Measurements from ENCODE around the gene SEMA6C.

The SEMA6C gene

DNA sequence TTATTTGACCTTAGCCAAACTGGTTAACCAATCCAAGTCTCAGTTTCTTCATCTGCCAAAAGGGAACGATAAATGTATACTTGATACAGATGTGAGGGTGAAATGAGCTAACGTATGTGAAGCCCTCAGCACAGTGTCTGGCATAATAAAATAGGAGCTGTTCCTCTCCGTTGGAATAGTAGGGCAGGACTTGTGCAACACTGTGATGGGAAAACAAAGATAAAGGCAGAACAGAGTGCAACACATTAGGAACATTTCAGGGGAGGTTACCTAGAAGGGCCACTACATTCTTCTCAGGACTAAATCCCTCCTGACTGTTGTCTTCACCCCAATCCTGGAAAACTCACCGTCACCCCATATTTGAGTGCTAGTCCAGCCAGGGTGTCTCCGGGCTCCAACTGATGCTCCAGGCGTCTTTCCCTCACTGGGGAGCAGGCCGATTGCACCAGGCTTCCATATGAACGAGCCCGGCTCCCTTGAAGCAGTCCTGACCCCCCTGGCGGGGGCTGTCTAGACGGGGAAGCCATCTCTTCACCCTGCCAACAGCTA lies 18.4 kb upstream of the SEMA6C start:
- no peak for TF ChIP-seq ZNF70 (CRISPR knock-in tag; IDR thresholded peaks at IDR 0.05)
- no peak for TF ChIP-seq CSDC2 (CRISPR knock-in tag; IDR thresholded peaks at IDR 0.05)
- no peak for TF ChIP-seq BACH2 (CRISPR knock-in tag; IDR thresholded peaks at IDR 0.05; ENCODE audit: borderline replicate concordance)
- TF ChIP-seq ESRRG (CRISPR knock-in tag; IDR thresholded peaks at IDR 0.05), result no peak
- no peak for TF ChIP-seq OSR1 (CRISPR knock-in tag; IDR thresholded peaks at IDR 0.05)
- TF ChIP-seq ZFP3 (CRISPR knock-in tag; IDR thresholded peaks at IDR 0.05), result no peak
- TF ChIP-seq, protein P1, sequence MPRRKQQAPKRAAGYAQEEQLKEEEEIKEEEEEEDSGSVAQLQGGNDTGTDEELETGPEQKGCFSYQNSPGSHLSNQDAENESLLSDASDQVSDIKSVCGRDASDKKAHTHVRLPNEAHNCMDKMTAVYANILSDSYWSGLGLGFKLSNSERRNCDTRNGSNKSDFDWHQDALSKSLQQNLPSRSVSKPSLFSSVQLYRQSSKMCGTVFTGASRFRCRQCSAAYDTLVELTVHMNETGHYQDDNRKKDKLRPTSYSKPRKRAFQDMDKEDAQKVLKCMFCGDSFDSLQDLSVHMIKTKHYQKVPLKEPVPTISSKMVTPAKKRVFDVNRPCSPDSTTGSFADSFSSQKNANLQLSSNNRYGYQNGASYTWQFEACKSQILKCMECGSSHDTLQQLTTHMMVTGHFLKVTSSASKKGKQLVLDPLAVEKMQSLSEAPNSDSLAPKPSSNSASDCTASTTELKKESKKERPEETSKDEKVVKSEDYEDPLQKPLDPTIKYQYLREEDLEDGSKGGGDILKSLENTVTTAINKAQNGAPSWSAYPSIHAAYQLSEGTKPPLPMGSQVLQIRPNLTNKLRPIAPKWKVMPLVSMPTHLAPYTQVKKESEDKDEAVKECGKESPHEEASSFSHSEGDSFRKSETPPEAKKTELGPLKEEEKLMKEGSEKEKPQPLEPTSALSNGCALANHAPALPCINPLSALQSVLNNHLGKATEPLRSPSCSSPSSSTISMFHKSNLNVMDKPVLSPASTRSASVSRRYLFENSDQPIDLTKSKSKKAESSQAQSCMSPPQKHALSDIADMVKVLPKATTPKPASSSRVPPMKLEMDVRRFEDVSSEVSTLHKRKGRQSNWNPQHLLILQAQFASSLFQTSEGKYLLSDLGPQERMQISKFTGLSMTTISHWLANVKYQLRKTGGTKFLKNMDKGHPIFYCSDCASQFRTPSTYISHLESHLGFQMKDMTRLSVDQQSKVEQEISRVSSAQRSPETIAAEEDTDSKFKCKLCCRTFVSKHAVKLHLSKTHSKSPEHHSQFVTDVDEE (CRISPR knock-in tag; IDR thresholded peaks at IDR 0.05), result no peak
- TF ChIP-seq SNAI2 (CRISPR knock-in tag; IDR thresholded peaks at IDR 0.05), result no peak
- TF ChIP-seq, protein P2, sequence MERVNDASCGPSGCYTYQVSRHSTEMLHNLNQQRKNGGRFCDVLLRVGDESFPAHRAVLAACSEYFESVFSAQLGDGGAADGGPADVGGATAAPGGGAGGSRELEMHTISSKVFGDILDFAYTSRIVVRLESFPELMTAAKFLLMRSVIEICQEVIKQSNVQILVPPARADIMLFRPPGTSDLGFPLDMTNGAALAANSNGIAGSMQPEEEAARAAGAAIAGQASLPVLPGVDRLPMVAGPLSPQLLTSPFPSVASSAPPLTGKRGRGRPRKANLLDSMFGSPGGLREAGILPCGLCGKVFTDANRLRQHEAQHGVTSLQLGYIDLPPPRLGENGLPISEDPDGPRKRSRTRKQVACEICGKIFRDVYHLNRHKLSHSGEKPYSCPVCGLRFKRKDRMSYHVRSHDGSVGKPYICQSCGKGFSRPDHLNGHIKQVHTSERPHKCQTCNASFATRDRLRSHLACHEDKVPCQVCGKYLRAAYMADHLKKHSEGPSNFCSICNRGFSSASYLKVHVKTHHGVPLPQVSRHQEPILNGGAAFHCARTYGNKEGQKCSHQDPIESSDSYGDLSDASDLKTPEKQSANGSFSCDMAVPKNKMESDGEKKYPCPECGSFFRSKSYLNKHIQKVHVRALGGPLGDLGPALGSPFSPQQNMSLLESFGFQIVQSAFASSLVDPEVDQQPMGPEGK (CRISPR knock-in tag; IDR thresholded peaks at IDR 0.05; ENCODE audit: borderline replicate concordance), result no peak
- TF ChIP-seq GLIS3 (CRISPR knock-in tag; IDR thresholded peaks at IDR 0.05), result no peak
- no peak for TF ChIP-seq TCF4 (CRISPR knock-in tag; IDR thresholded peaks at IDR 0.05; ENCODE audit: borderline replicate concordance)
- TF ChIP-seq ZNF8 (CRISPR knock-in tag; IDR thresholded peaks at IDR 0.05), result no peak
- no peak for TF ChIP-seq ISL1 (CRISPR knock-in tag; IDR thresholded peaks at IDR 0.05)
- TF ChIP-seq, protein P3, sequence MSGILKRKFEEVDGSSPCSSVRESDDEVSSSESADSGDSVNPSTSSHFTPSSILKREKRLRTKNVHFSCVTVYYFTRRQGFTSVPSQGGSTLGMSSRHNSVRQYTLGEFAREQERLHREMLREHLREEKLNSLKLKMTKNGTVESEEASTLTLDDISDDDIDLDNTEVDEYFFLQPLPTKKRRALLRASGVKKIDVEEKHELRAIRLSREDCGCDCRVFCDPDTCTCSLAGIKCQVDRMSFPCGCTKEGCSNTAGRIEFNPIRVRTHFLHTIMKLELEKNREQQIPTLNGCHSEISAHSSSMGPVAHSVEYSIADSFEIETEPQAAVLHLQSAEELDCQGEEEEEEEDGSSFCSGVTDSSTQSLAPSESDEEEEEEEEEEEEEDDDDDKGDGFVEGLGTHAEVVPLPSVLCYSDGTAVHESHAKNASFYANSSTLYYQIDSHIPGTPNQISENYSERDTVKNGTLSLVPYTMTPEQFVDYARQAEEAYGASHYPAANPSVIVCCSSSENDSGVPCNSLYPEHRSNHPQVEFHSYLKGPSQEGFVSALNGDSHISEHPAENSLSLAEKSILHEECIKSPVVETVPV (CRISPR knock-in tag; IDR thresholded peaks at IDR 0.05), result no peak
- TF ChIP-seq, protein P4, sequence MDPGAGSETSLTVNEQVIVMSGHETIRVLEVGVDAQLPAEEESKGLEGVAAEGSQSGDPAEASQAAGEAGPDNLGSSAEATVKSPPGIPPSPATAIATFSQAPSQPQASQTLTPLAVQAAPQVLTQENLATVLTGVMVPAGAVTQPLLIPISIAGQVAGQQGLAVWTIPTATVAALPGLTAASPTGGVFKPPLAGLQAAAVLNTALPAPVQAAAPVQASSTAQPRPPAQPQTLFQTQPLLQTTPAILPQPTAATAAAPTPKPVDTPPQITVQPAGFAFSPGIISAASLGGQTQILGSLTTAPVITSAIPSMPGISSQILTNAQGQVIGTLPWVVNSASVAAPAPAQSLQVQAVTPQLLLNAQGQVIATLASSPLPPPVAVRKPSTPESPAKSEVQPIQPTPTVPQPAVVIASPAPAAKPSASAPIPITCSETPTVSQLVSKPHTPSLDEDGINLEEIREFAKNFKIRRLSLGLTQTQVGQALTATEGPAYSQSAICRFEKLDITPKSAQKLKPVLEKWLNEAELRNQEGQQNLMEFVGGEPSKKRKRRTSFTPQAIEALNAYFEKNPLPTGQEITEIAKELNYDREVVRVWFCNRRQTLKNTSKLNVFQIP (CRISPR knock-in tag; IDR thresholded peaks at IDR 0.05; ENCODE audit: borderline replicate concordance, low read depth), result no peak
- TF ChIP-seq ZNF565 (CRISPR knock-in tag; conservative IDR thresholded peaks at IDR 0.05; ENCODE audit: low read depth), result no peak
- no peak for TF ChIP-seq ZC3H10 (CRISPR knock-in tag; IDR thresholded peaks at IDR 0.05)
- no peak for TF ChIP-seq TOX (CRISPR knock-in tag; IDR thresholded peaks at IDR 0.05; ENCODE audit: borderline replicate concordance)
- TF ChIP-seq PPARA (CRISPR knock-in tag; IDR thresholded peaks at IDR 0.05; ENCODE audit: borderline replicate concordance), result no peak
- peak; percentile 4 for ATAC-seq

DNA sequence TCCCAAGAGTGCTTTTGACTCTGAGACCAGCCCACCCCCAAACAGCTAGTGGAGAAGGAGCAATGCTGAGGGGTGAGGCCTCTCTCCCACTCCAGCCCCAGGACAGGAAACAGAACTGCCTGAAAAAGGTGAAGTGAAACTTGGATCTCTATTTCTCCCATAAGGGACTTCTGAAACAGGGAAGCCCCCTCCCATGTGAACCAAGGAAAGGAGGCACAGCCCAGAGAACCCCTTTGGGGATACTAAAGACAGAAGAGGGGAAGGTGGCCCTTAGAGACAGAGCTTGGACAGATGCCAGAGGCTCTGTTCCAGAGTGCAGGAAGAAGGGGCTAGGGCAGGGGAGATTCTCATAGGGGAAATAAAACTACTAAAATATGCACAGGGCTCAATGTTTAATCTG lies 12.9 kb upstream of the SEMA6C start:
- ATAC-seq, result no peak
- TF ChIP-seq GLIS3 (CRISPR knock-in tag; IDR thresholded peaks at IDR 0.05) (no peak), SNAI2 (CRISPR knock-in tag; IDR thresholded peaks at IDR 0.05) (no peak), TCF4 (CRISPR knock-in tag; IDR thresholded peaks at IDR 0.05; ENCODE audit: borderline replicate concordance) (no peak), ARNTL (CRISPR knock-in tag; IDR thresholded peaks at IDR 0.05; ENCODE audit: borderline replicate concordance, low read depth) (no peak), ZNF8 (CRISPR knock-in tag; IDR thresholded peaks at IDR 0.05) (no peak), TOX (CRISPR knock-in tag; IDR thresholded peaks at IDR 0.05; ENCODE audit: borderline replicate concordance) (no peak), ZFP30 (CRISPR knock-in tag; IDR thresholded peaks at IDR 0.05) (no peak), CSDC2 (CRISPR knock-in tag; IDR thresholded peaks at IDR 0.05) (no peak), ZC3H10 (CRISPR knock-in tag; IDR thresholded peaks at IDR 0.05) (no peak), ISL1 (CRISPR knock-in tag; IDR thresholded peaks at IDR 0.05) (no peak)
- TF ChIP-seq, protein P5, sequence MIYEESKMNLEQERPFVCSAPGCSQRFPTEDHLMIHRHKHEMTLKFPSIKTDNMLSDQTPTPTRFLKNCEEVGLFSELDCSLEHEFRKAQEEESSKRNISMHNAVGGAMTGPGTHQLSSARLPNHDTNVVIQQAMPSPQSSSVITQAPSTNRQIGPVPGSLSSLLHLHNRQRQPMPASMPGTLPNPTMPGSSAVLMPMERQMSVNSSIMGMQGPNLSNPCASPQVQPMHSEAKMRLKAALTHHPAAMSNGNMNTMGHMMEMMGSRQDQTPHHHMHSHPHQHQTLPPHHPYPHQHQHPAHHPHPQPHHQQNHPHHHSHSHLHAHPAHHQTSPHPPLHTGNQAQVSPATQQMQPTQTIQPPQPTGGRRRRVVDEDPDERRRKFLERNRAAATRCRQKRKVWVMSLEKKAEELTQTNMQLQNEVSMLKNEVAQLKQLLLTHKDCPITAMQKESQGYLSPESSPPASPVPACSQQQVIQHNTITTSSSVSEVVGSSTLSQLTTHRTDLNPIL (CRISPR knock-in tag; IDR thresholded peaks at IDR 0.05; ENCODE audit: low read depth), result no peak
- TF ChIP-seq, protein P1 (CRISPR knock-in tag; IDR thresholded peaks at IDR 0.05), result no peak
- TF ChIP-seq, protein P2 (CRISPR knock-in tag; IDR thresholded peaks at IDR 0.05; ENCODE audit: borderline replicate concordance), result no peak
- TF ChIP-seq, protein P3 (CRISPR knock-in tag; IDR thresholded peaks at IDR 0.05), result no peak

Measured in SK-N-SH treated with all-trans-retinoic acid at 6 μM for 48 hours (cell line).